ENCODE results near the gene OXER1. TPM values are rescaled to one million over a fixed set of nuclear protein-coding genes. Genes with fewer than 3 reads are reported as not detected.
A peak's percentile ranks its signal among the peaks of the same experiment; 100 is the strongest.

The OXER1 gene
- total and polyA plus RNA-seq, 2 of the 13 experiments (the other 11 are each of a cell fraction or from before 2014, with no cell fraction given): 8.0 to 9.0 TPM

DNA sequence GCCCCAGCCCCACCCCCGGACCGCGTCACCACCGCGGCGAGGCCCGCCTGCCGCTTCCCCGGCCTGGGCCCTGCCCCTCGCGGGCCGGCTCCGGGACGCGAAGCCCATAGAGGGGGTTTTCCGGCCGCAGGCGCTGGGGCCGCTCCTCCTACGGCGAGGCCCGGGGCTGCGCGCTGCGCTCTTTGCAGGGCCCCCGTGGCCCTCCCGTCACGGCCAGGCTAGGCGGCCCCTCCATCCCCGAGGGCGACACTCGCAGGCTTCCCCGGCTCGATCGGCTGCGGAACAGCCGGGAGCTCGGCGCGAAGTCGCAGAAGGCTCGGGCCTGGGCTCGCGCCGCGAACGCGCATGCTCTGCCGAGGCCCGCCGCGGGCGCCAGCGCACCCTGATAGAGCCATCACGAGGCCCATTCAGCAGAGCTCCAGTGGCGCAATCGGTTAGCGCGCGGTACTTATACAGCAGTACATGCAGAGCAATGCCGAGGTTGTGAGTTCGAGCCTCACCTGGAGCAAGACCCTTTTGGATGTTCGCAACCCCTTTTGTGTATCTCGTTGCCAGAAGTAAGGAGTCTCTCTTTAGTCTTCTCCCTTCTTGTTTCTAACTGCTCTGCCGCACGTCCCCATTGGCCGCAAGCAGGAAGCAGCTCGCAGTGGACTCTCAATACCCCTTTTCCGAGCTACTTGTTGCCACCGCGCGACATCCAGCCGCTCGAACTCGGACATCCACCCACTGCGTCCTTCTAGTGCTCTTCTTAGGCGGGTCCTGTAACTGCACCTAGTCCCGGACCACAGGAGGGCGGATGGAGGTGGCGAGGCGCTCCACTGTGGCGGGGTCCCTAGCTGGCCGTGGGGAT is 46.4 kb upstream of the OXER1 start (continued):
- TF ChIP-seq, protein P1, sequence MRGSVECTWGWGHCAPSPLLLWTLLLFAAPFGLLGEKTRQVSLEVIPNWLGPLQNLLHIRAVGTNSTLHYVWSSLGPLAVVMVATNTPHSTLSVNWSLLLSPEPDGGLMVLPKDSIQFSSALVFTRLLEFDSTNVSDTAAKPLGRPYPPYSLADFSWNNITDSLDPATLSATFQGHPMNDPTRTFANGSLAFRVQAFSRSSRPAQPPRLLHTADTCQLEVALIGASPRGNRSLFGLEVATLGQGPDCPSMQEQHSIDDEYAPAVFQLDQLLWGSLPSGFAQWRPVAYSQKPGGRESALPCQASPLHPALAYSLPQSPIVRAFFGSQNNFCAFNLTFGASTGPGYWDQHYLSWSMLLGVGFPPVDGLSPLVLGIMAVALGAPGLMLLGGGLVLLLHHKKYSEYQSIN (CRISPR knock-in tag; IDR thresholded peaks at IDR 0.05; ENCODE audit: borderline replicate concordance): no peak; the same call in 1 of the 2 replicates
- TF ChIP-seq MAF1 (CRISPR knock-in tag; IDR thresholded peaks at IDR 0.05; ENCODE audit: borderline replicate concordance) (peak; percentile 100), TAF1 (CRISPR knock-in tag; IDR thresholded peaks at IDR 0.05) (peak; percentile 84), ZNF883 (CRISPR knock-in tag; IDR thresholded peaks at IDR 0.05; ENCODE audit: not compliant biosample characterization) (peak; percentile 85), STAT5B (CRISPR knock-in tag; IDR thresholded peaks at IDR 0.05) (no peak; the same call in 1 of the 2 replicates), CENPT (CRISPR knock-in tag; IDR thresholded peaks at IDR 0.05; ENCODE audit: low read depth) (no peak), ZNF788 (CRISPR knock-in tag; IDR thresholded peaks at IDR 0.05; ENCODE audit: borderline replicate concordance) (peak; percentile 80), NR2F2 (IDR thresholded peaks at IDR 0.05; ENCODE audit: borderline replicate concordance, low read depth) (peak; percentile 52; the same call in 1 of the 2 replicates), ZNF790 (CRISPR knock-in tag; IDR thresholded peaks at IDR 0.05; ENCODE audit: borderline replicate concordance) (peak; percentile 86; the same call in 1 of the 2 replicates), ZNF431 (CRISPR knock-in tag; IDR thresholded peaks at IDR 0.05; ENCODE audit: borderline replicate concordance, low read depth) (peak; percentile 96), HNRNPL (IDR thresholded peaks at IDR 0.05; ENCODE audit: low read depth, low read length) (0 out of 2 replicates have a peak, but pooled peaks have one; percentile 15), MYNN (CRISPR knock-in tag; IDR thresholded peaks at IDR 0.05; ENCODE audit: low read depth) (peak; percentile 47; the same call in 1 of the 2 replicates), HNF4A (CRISPR knock-in tag; IDR thresholded peaks at IDR 0.05) (peak; percentile 44; the same call in 1 of the 2 replicates), LCORL (IDR thresholded peaks at IDR 0.05) (no peak), LCORL (CRISPR knock-in tag; IDR thresholded peaks at IDR 0.05) (peak; percentile 78), ZNF644 (CRISPR knock-in tag; IDR thresholded peaks at IDR 0.05; ENCODE audit: low read depth) (no peak; the same call in 1 of the 2 replicates), ZKSCAN8 (CRISPR knock-in tag; IDR thresholded peaks at IDR 0.05; ENCODE audit: borderline replicate concordance) (peak; percentile 94), ZNF30 (CRISPR knock-in tag; IDR thresholded peaks at IDR 0.05) (peak; percentile 84), ZNF652 (CRISPR knock-in tag; IDR thresholded peaks at IDR 0.05; ENCODE audit: borderline replicate concordance, low read depth) (no peak; the same call in 1 of the 2 replicates), ZNF24 (IDR thresholded peaks at IDR 0.05) (peak; percentile 99)
- TF ChIP-seq, protein P2, sequence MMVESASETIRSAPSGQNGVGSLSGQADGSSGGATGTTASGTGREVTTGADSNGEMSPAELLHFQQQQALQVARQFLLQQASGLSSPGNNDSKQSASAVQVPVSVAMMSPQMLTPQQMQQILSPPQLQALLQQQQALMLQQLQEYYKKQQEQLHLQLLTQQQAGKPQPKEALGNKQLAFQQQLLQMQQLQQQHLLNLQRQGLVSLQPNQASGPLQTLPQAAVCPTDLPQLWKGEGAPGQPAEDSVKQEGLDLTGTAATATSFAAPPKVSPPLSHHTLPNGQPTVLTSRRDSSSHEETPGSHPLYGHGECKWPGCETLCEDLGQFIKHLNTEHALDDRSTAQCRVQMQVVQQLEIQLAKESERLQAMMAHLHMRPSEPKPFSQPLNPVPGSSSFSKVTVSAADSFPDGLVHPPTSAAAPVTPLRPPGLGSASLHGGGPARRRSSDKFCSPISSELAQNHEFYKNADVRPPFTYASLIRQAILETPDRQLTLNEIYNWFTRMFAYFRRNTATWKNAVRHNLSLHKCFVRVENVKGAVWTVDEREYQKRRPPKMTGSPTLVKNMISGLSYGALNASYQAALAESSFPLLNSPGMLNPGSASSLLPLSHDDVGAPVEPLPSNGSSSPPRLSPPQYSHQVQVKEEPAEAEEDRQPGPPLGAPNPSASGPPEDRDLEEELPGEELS (CRISPR knock-in tag; IDR thresholded peaks at IDR 0.05): peak; percentile 82
- TF ChIP-seq, protein P3, sequence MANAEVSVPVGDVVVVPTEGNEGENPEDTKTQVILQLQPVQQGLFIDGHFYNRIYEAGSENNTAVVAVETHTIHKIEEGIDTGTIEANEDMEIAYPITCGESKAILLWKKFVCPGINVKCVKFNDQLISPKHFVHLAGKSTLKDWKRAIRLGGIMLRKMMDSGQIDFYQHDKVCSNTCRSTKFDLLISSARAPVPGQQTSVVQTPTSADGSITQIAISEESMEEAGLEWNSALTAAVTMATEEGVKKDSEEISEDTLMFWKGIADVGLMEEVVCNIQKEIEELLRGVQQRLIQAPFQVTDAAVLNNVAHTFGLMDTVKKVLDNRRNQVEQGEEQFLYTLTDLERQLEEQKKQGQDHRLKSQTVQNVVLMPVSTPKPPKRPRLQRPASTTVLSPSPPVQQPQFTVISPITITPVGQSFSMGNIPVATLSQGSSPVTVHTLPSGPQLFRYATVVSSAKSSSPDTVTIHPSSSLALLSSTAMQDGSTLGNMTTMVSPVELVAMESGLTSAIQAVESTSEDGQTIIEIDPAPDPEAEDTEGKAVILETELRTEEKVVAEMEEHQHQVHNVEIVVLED (CRISPR knock-in tag; IDR thresholded peaks at IDR 0.05; ENCODE audit: borderline replicate concordance): peak; percentile 62
- TF ChIP-seq, protein P4, sequence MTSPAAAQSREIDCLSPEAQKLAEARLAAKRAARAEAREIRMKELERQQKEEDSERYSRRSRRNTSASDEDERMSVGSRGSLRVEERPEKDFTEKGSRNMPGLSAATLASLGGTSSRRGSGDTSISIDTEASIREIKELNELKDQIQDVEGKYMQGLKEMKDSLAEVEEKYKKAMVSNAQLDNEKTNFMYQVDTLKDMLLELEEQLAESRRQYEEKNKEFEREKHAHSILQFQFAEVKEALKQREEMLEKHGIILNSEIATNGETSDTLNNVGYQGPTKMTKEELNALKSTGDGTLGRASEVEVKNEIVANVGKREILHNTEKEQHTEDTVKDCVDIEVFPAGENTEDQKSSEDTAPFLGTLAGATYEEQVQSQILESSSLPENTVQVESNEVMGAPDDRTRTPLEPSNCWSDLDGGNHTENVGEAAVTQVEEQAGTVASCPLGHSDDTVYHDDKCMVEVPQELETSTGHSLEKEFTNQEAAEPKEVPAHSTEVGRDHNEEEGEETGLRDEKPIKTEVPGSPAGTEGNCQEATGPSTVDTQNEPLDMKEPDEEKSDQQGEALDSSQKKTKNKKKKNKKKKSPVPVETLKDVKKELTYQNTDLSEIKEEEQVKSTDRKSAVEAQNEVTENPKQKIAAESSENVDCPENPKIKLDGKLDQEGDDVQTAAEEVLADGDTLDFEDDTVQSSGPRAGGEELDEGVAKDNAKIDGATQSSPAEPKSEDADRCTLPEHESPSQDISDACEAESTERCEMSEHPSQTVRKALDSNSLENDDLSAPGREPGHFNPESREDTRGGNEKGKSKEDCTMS (CRISPR knock-in tag; conservative IDR thresholded peaks at IDR 0.05): no peak
